ENCODE results near the gene ADAMTS5. TPM values are rescaled to one million over a fixed set of nuclear protein-coding genes. Genes with fewer than 3 reads are reported as not detected.

The ADAMTS5 gene
- total RNA-seq, 6 experiments from 2014 or later: 0.43 to 1.1 (median 0.47) TPM

DNA sequence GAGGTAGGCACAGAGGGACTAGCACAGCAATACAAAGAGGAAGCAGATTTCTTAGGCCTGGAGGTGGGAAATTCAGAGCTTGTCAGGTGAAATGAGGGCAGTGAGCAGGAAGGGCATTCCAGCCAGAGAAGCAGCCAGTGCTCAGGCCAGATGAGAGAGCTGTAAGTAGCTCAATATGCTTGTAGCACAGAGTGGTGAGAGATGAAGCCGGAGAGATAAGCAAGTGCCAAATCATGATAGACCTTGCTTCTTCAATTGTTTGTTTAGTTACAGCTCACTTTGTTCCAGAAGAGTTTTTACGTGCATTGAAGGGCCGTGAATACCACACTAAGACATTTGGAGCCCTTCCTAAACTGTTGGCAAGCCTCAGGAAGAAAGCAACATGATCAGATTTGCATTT lies 79.6 kb downstream of the ADAMTS5 start:
- TF ChIP-seq CTCF (IDR thresholded peaks at IDR 0.05) (no peak), POLR2A (IDR thresholded peaks at IDR 0.05) (no peak)
- Histone ChIP-seq H3K4me1 (no peaks in the 10 kb centered on the region), H3K4me3 (no peak overlapping the region), H3K27ac (no peak overlapping the region), H3K27me3 (no peaks in the 10 kb centered on the region), H3K36me3 (no peaks in the 10 kb centered on the region), H3K9me3 (no peaks in the 10 kb centered on the region)
- ATAC-seq: peak in 1 of 4 donors; percentile 25
- WGBS (ENCODE audit: insufficient coverage, low coverage, low lambda C conversion rate, missing lambda C conversion rate): 34% methylated on average over 3 of the region's 3 CpGs
- intact Hi-C loops (cut with DNase I): no loop called here
- no peak for DNase-seq

- TF ChIP-seq CTCF (IDR thresholded peaks at IDR 0.05) (no peak), POLR2A (IDR thresholded peaks at IDR 0.05) (no peak)
- 69% methylated on average over 2 of the region's 2 CpGs for WGBS (ENCODE audit: insufficient coverage, low coverage, low lambda C conversion rate, missing lambda C conversion rate)
- intact Hi-C loops (cut with DNase I): no loop called here
These were observed 82.5 kb downstream of the ADAMTS5 start for GRCh38 chr21:26884436-26884835.

GRCh38 chr21:26883768-26884167 lies 83.1 kb downstream of the ADAMTS5 start:
- H3K4me3 ChIP-seq: no peak overlapping the region
- no peaks in the 10 kb centered on the region for H3K36me3 ChIP-seq
- 80% methylated on average over 2 of the region's 2 CpGs for WGBS (ENCODE audit: insufficient coverage, low coverage, low lambda C conversion rate, missing lambda C conversion rate)
- intact Hi-C loops (cut with DNase I): no loop called here
- H3K4me1 ChIP-seq: no peaks in the 10 kb centered on the region
- no peaks in the 10 kb centered on the region for H3K27me3 ChIP-seq
- ATAC-seq (no peak), DNase-seq (no peak)
- no peaks in the 10 kb centered on the region for H3K9me3 ChIP-seq
- TF ChIP-seq CTCF (IDR thresholded peaks at IDR 0.05): no peak
- no peak for TF ChIP-seq POLR2A (IDR thresholded peaks at IDR 0.05)
- H3K27ac ChIP-seq: no peak overlapping the region

More at GRCh38 chr21:26884436-26884835, 82.5 kb downstream of the ADAMTS5 start:
- Histone ChIP-seq H3K9me3 (no peaks in the 10 kb centered on the region), H3K27ac (no peak overlapping the region), H3K27me3 (no peaks in the 10 kb centered on the region), H3K4me3 (no peak overlapping the region), H3K36me3 (no peaks in the 10 kb centered on the region), H3K4me1 (no peaks in the 10 kb centered on the region)
- no peak for ATAC-seq
- no peak for DNase-seq

DNA sequence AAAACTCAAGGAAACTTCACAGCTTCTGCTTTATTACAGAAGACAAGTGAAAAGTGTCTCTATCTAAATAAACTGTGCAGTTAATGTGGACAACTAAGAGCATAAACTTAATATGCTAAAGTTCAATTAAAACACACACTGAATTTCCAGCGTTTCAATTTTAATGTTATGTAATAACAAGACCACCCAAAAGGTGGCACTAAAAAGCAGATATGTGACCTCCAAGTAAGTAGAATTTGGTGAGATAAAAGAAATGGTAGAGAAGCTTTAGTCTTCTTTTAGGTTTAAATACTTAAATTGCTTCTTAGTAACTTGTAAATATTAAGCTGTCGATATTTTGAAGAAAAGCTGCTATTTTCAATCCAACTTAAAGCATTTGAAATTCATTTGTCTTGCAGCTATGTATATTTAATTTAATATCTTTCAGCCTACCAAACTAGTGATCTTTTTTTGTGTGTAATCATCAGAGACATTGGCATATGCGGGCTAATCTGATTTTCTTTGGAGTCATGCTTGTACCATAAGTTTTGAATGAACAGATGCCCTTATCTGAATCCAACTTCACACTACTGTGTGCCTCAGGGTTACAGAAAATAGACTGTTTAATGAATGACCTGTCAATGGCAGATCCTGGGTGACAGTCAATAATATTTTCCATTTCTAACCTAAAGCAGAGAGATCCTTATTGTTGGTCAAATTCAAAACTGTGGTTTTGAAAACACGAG lies 85.2 kb downstream of the ADAMTS5 start:
- H3K4me1 ChIP-seq: no peaks in the 10 kb centered on the region
- no peak overlapping the region for H3K4me3 ChIP-seq
- H3K9me3 ChIP-seq: no peaks in the 10 kb centered on the region
- no peak overlapping the region for H3K27ac ChIP-seq
- TF ChIP-seq POLR2A (IDR thresholded peaks at IDR 0.05) (no peak), CTCF (IDR thresholded peaks at IDR 0.05) (peak; percentile 24 to 37 (median 30))
- ATAC-seq: peak in 2 of 4 donors; percentile 33 to 34
- no peak for DNase-seq
- WGBS (ENCODE audit: insufficient coverage, low coverage, low lambda C conversion rate, missing lambda C conversion rate): 47% methylated on average over 4 of the region's 4 CpGs
- intact Hi-C loops (cut with DNase I): no loop called here
- no peaks in the 10 kb centered on the region for H3K27me3 ChIP-seq
- no peaks in the 10 kb centered on the region for H3K36me3 ChIP-seq
